HepG2 (cell line): ENCODE results near the gene ZBTB8OS. TPM values are rescaled to one million over a fixed set of nuclear protein-coding genes. Genes with fewer than 3 reads are reported as not detected.

Experiments
- EEA1 ChIP-seq: sonication (generic); formaldehyde crosslinking; IDR thresholded peaks from 2 replicates; pipeline ENCODE4 v1.5.1; 2020; ENCODE audit warnings: mild to moderate bottlenecking, missing genetic modification reagents, borderline replicate concordance
- EHMT2 ChIP-seq: fragments of 200-600 bp; sonication (generic); IDR thresholded peaks from 2 replicates; pipeline ENCODE4 v1.7.0; 2017; ENCODE audit warnings: antibody characterized with exemption, low read depth, low read length, borderline replicate concordance
- FOSL1 ChIP-seq: sonication (generic); formaldehyde crosslinking; IDR thresholded peaks from 2 replicates; pipeline ENCODE4 v1.9.0; 2021; ENCODE audit warnings: missing genetic modification reagents, borderline replicate concordance
- GATAD2A ChIP-seq: IDR thresholded peaks from 2 replicates; pipeline ENCODE4 v1.6.1; 2016
- KAT2B ChIP-seq: fragments of 150-350 bp; IDR thresholded peaks from 2 replicates; pipeline ENCODE4 v1.6.1; 2014; ENCODE audit warnings: low read depth, low read length, borderline replicate concordance
- KLF13 ChIP-seq: sonication (generic); formaldehyde crosslinking; IDR thresholded peaks from 2 replicates; pipeline ENCODE4 v1.4.0; 2020; ENCODE audit warnings: mild to moderate bottlenecking, missing genetic modification reagents
- MEIS1 ChIP-seq: sonication (generic); formaldehyde crosslinking; IDR thresholded peaks from 2 replicates; pipeline ENCODE4 v1.9.0; 2021; ENCODE audit warnings: mild to moderate bottlenecking, missing genetic modification reagents, moderate library complexity, borderline replicate concordance
- SCMH1 ChIP-seq: sonication (generic); formaldehyde crosslinking; IDR thresholded peaks from 2 replicates; pipeline ENCODE4 v1.9.0; 2021; ENCODE audit warnings: missing genetic modification reagents, mild to moderate bottlenecking, borderline replicate concordance
- SMAD1 ChIP-seq: sonication (generic); formaldehyde crosslinking; IDR thresholded peaks from 2 replicates; pipeline ENCODE4 v1.4.0; 2020; ENCODE audit warnings: missing genetic modification reagents, low read depth, mild to moderate bottlenecking, borderline replicate concordance
- ZBTB3 ChIP-seq: sonication (generic); formaldehyde crosslinking; IDR thresholded peaks from 2 replicates; pipeline ENCODE4 v1.4.0; 2020; ENCODE audit warnings: low read depth, mild to moderate bottlenecking, moderate library complexity, missing genetic modification reagents, borderline replicate concordance
- ZFAT ChIP-seq: sonication (generic); formaldehyde crosslinking; conservative IDR thresholded peaks from 2 replicates; pipeline ENCODE4 v1.8.1; 2023; ENCODE audit warnings: missing genetic modification reagents, inconsistent platforms
- ZNF101 ChIP-seq: sonication (generic); formaldehyde crosslinking; IDR thresholded peaks from 2 replicates; pipeline ENCODE4 v1.4.0; 2020; ENCODE audit warnings: mild to moderate bottlenecking, low read depth, missing genetic modification reagents, borderline replicate concordance
- ZNF253 ChIP-seq: sonication (generic); formaldehyde crosslinking; IDR thresholded peaks from 2 replicates; pipeline ENCODE4 v1.8.0; 2022; ENCODE audit warnings: mild to moderate bottlenecking, missing genetic modification reagents, borderline replicate concordance
- ZNF547 ChIP-seq: sonication (generic); formaldehyde crosslinking; IDR thresholded peaks from 2 replicates; pipeline ENCODE4 v1.5.1; 2020; ENCODE audit warnings: mild to moderate bottlenecking, missing genetic modification reagents
- ZNF567 ChIP-seq: sonication (generic); formaldehyde crosslinking; IDR thresholded peaks from 2 replicates; pipeline ENCODE4 v1.8.1; 2023; ENCODE audit warnings: mild to moderate bottlenecking, missing genetic modification reagents, borderline replicate concordance
- ZNF644 ChIP-seq: IDR thresholded peaks from 2 replicates; pipeline ENCODE4 v1.6.1; 2016; ENCODE audit warnings: low read depth
- ZNF879 ChIP-seq: sonication (generic); formaldehyde crosslinking; IDR thresholded peaks from 2 replicates; pipeline ENCODE4 v1.8.1; 2023; ENCODE audit warnings: missing genetic modification reagents
- ZNF891 ChIP-seq: sonication (generic); formaldehyde crosslinking; IDR thresholded peaks from 2 replicates; pipeline ENCODE4 v1.5.0; 2020; ENCODE audit warnings: mild to moderate bottlenecking, missing genetic modification reagents
- ZZZ3 ChIP-seq: sonication (generic); formaldehyde crosslinking; IDR thresholded peaks from 2 replicates; pipeline ENCODE4 v1.4.0; 2020; ENCODE audit warnings: missing genetic modification reagents, mild to moderate bottlenecking, borderline replicate concordance
- polyA plus RNA-seq, 8 experiments: library from polyadenylated mRNA; depleted of rRNA in 3 of 8; stranded (reverse) in 7 of 8; unstranded in 1 of 8; fragments of >200 nt; fragmentation: Illumina TruSeq in 4 of 8; extraction: Trizol in 4 of 8; gene quantifications; 2 replicates each; pipeline versions ENCODE4 v1.2.1 to v1.2.3, GENCODE V29; 2011 to 2016; ENCODE audit warnings: low read depth in 4 of 8, missing spikeins in 1 of 8, mixed read lengths in 1 of 8; ENCODE audit not compliant: insufficient read depth in 1 of 8
- total RNA-seq, 5 experiments: library from RNA; depleted of rRNA; stranded (reverse); fragments of >200 nt; fragmentation: Illumina TruSeq; extraction: Trizol; gene quantifications; 2 replicates each; pipeline ENCODE4 v1.2.3, GENCODE V29; 2016; ENCODE audit warnings: low read depth in 1 of 5
- TF ChIP-seq, protein P1 (sequence below): sonication (generic); formaldehyde crosslinking; IDR thresholded peaks from 2 replicates; pipeline ENCODE4 v1.5.1; 2020; ENCODE audit warnings: missing genetic modification reagents, mild to moderate bottlenecking, borderline replicate concordance
- TF ChIP-seq, protein P2 (sequence below): sonication (generic); formaldehyde crosslinking; IDR thresholded peaks from 2 replicates; pipeline ENCODE4 v1.5.1; 2020; ENCODE audit warnings: mild to moderate bottlenecking, missing genetic modification reagents, borderline replicate concordance
- TF ChIP-seq, protein P3 (sequence below): IDR thresholded peaks from 2 replicates; pipeline ENCODE4 v1.6.1; 2016; ENCODE audit warnings: low read depth

Gene ZBTB8OS
- total and polyA plus RNA-seq, 2 of the 13 experiments (the other 11 are each of a cell fraction or from before 2014, with no cell fraction given): 57.7 to 84.8 TPM

DNA sequence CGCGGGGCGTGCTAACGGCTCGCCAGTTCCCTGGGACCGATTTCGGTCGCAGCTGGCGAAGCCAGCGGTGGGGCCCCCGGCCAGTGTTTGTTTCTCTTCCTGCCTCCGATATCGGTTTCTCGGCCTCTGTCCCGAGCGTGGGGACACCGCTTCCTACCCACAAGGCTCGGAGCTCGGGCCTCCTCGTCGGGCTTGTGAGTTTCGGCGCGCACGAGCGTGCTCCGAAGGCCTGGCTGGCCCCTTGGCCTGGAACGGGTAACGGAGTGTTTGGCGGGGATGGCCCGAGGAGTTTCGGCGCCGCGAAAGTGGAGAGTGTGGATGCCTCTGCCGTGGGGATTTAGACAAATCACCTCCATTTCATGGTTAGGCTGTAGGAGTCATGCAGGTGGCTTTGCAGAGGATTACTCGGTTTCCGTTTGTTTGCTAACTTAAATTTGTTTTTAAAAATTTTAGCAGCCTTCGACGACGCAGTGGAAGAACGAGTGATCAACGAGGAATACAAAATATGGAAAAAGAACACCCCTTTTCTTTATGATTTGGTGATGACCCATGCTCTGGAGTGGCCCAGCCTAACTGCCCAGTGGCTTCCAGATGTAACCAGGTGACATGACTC is 1.2 kb upstream of the ZBTB8OS start (continued):
- TF ChIP-seq EEA1 (no peak), KAT2B (no peak), ZNF644 (no peak), ZNF879 (CRISPR knock-in tag) (no peak), EHMT2 (no peak), ZZZ3 (CRISPR knock-in tag) (0 out of 2 replicates have a peak, but pooled peaks have one; percentile 7), GATAD2A (CRISPR knock-in tag) (no peak; the same call in 1 of the 2 replicates), SMAD1 (CRISPR knock-in tag) (peak; percentile 44; the same call in 1 of the 2 replicates), ZNF547 (CRISPR knock-in tag) (peak; percentile 28; the same call in 1 of the 2 replicates), ZBTB3 (CRISPR knock-in tag) (no peak; the same call in 1 of the 2 replicates), MEIS1 (CRISPR knock-in tag) (no peak; the same call in 1 of the 2 replicates), ZNF891 (CRISPR knock-in tag) (no peak; the same call in 1 of the 2 replicates), ZFAT (CRISPR knock-in tag) (0 out of 2 replicates have a peak, but pooled peaks have one; percentile 14), FOSL1 (CRISPR knock-in tag) (peak; percentile 18; the same call in 1 of the 2 replicates), ZNF101 (CRISPR knock-in tag) (0 out of 2 replicates have a peak, but pooled peaks have one; percentile 9), KLF13 (peak; percentile 87; the same call in 1 of the 2 replicates), ZNF253 (CRISPR knock-in tag) (no peak), ZNF567 (CRISPR knock-in tag) (0 out of 2 replicates have a peak, but pooled peaks have one; percentile 14), SCMH1 (no peak)
- TF ChIP-seq, protein P1, sequence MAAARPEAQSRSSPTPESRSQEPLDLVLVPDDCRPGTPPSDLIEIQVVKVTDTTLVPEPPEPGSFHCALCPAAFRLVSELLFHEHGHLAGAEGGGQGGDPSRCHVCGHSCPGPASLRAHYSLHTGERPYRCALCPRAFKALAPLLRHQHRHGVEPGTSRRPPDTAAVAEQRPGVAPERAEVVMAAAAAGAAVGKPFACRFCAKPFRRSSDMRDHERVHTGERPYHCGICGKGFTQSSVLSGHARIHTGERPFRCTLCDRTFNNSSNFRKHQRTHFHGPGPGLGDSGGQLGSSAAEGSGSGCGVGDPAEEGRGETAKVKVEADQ: peak; percentile 65; the same call in 1 of the 2 replicates
- TF ChIP-seq, protein P2, sequence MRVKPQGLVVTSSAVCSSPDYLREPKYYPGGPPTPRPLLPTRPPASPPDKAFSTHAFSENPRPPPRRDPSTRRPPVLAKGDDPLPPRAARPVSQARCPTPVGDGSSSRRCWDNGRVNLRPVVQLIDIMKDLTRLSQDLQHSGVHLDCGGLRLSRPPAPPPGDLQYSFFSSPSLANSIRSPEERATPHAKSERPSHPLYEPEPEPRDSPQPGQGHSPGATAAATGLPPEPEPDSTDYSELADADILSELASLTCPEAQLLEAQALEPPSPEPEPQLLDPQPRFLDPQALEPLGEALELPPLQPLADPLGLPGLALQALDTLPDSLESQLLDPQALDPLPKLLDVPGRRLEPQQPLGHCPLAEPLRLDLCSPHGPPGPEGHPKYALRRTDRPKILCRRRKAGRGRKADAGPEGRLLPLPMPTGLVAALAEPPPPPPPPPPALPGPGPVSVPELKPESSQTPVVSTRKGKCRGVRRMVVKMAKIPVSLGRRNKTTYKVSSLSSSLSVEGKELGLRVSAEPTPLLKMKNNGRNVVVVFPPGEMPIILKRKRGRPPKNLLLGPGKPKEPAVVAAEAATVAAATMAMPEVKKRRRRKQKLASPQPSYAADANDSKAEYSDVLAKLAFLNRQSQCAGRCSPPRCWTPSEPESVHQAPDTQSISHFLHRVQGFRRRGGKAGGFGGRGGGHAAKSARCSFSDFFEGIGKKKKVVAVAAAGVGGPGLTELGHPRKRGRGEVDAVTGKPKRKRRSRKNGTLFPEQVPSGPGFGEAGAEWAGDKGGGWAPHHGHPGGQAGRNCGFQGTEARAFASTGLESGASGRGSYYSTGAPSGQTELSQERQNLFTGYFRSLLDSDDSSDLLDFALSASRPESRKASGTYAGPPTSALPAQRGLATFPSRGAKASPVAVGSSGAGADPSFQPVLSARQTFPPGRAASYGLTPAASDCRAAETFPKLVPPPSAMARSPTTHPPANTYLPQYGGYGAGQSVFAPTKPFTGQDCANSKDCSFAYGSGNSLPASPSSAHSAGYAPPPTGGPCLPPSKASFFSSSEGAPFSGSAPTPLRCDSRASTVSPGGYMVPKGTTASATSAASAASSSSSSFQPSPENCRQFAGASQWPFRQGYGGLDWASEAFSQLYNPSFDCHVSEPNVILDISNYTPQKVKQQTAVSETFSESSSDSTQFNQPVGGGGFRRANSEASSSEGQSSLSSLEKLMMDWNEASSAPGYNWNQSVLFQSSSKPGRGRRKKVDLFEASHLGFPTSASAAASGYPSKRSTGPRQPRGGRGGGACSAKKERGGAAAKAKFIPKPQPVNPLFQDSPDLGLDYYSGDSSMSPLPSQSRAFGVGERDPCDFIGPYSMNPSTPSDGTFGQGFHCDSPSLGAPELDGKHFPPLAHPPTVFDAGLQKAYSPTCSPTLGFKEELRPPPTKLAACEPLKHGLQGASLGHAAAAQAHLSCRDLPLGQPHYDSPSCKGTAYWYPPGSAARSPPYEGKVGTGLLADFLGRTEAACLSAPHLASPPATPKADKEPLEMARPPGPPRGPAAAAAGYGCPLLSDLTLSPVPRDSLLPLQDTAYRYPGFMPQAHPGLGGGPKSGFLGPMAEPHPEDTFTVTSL (CRISPR knock-in tag): 0 out of 2 replicates have a peak, but pooled peaks have one; percentile 50
- TF ChIP-seq, protein P3, sequence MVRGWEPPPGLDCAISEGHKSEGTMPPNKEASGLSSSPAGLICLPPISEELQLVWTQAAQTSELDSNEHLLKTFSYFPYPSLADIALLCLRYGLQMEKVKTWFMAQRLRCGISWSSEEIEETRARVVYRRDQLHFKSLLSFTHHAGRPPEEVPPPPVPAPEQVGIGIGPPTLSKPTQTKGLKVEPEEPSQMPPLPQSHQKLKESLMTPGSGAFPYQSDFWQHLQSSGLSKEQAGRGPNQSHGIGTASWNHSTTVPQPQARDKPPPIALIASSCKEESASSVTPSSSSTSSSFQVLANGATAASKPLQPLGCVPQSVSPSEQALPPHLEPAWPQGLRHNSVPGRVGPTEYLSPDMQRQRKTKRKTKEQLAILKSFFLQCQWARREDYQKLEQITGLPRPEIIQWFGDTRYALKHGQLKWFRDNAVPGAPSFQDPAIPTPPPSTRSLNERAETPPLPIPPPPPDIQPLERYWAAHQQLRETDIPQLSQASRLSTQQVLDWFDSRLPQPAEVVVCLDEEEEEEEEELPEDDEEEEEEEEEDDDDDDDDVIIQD (CRISPR knock-in tag): no peak
